Smooth muscle cell (in vitro differentiated cells): Measurements from ENCODE around the gene KCNIP4. TPM values are rescaled to one million over a fixed set of nuclear protein-coding genes. Genes with fewer than 3 reads are reported as not detected.

Source experiments
- DNase-seq: peaks from one replicate; lab custom pipeline; 2025; ENCODE audit not compliant: unreplicated experiment; lab: John Stamatoyannopoulos, UW
- H2AFZ ChIP-seq: fragments of 200-600 bp; sonication (generic); 2 replicates; pipeline ENCODE4 v1.6.0; 2016; ENCODE audit warnings: antibody characterized with exemption, low read depth, mild to moderate bottlenecking
- H3F3A ChIP-seq: fragments of 200-600 bp; sonication (generic); 2 replicates; pipeline ENCODE4 v1.6.0; 2017; ENCODE audit warnings: antibody characterized with exemption, low read depth
- H3K27ac ChIP-seq: fragments of 200-600 bp; sonication (generic); 2 replicates; pipeline ENCODE4 v1.5.1; 2016; ENCODE audit warnings: low read depth, mild to moderate bottlenecking
- H3K27me3 ChIP-seq: fragments of 200-600 bp; sonication (generic); 2 replicates; pipeline ENCODE4 v1.6.1; 2016; ENCODE audit warnings: low read depth, mild to moderate bottlenecking
- H3K36me3 ChIP-seq: fragments of 200-600 bp; sonication (generic); 2 replicates; pipeline ENCODE4 v1.5.1; 2016; ENCODE audit warnings: low read depth
- H3K4me1 ChIP-seq: fragments of 200-600 bp; sonication (generic); 2 replicates; pipeline ENCODE4 v1.5.1; 2016; ENCODE audit warnings: low read depth
- H3K4me2 ChIP-seq: fragments of 200-600 bp; sonication (generic); 2 replicates; pipeline ENCODE4 v1.6.0; 2016; ENCODE audit warnings: mild to moderate bottlenecking
- H3K4me3 ChIP-seq: fragments of 200-600 bp; sonication (generic); 2 replicates; pipeline ENCODE4 v1.5.1; 2016; ENCODE audit warnings: mild to moderate bottlenecking
- H3K79me2 ChIP-seq: fragments of 200-600 bp; sonication (generic); 2 replicates; pipeline ENCODE4 v1.6.0; 2016; ENCODE audit warnings: low read depth, mild to moderate bottlenecking
- H3K9ac ChIP-seq: fragments of 200-600 bp; sonication (generic); 2 replicates; pipeline ENCODE4 v1.6.0; 2016; ENCODE audit warnings: low read depth
- H3K9me3 ChIP-seq: fragments of 200-600 bp; sonication (generic); replicated peaks from 2 replicates; pipeline ENCODE4 v1.5.1; 2016; ENCODE audit warnings: low read depth
- H4K20me1 ChIP-seq: fragments of 200-600 bp; sonication (generic); 2 replicates; pipeline ENCODE4 v1.6.0; 2016; ENCODE audit warnings: low read depth
- WGBS: methylation state at CpG from one replicate; pipeline ENCODE4 v1.1.7; 2016; ENCODE audit warnings: low lambda C conversion rate; 5-methylcytosine and 5-hydroxymethylcytosine counted together
- polyA plus RNA-seq: library from polyadenylated mRNA; unstranded; fragments of >200 nt; fragmentation: Nextera tagmentation; extraction: Ambion mirVana; gene quantifications from 2 replicates; pipeline ENCODE4 v1.2.1, GENCODE V29; 2016
- total RNA-seq: library from RNA; depleted of rRNA; stranded (reverse); fragments of >200 nt; gene quantifications from 2 replicates; pipeline ENCODE4 v1.2.3, GENCODE V29; 2014
- TF ChIP-seq, protein P1 (sequence below): fragments of 200-600 bp; sonication (generic); IDR thresholded peaks from 2 replicates; pipeline ENCODE4 v1.5.1; 2017; ENCODE audit warnings: borderline replicate concordance, mild to moderate bottlenecking, antibody characterized with exemption; ENCODE audit not compliant: insufficient read depth, poor library complexity, severe bottlenecking

KCNIP4 gene
- total and polyA plus RNA-seq, 2 experiments from 2014 or later, result 0.07 TPM; not detected in 1

GRCh38 chr4:21835712-21836111, 112.9 kb downstream of the KCNIP4 start:
- TF ChIP-seq, protein P1, sequence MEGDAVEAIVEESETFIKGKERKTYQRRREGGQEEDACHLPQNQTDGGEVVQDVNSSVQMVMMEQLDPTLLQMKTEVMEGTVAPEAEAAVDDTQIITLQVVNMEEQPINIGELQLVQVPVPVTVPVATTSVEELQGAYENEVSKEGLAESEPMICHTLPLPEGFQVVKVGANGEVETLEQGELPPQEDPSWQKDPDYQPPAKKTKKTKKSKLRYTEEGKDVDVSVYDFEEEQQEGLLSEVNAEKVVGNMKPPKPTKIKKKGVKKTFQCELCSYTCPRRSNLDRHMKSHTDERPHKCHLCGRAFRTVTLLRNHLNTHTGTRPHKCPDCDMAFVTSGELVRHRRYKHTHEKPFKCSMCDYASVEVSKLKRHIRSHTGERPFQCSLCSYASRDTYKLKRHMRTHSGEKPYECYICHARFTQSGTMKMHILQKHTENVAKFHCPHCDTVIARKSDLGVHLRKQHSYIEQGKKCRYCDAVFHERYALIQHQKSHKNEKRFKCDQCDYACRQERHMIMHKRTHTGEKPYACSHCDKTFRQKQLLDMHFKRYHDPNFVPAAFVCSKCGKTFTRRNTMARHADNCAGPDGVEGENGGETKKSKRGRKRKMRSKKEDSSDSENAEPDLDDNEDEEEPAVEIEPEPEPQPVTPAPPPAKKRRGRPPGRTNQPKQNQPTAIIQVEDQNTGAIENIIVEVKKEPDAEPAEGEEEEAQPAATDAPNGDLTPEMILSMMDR, result no peak
- Histone ChIP-seq H3K4me1 (no peaks in the 10 kb centered on the region), H3K9me3 (no peaks in the 10 kb centered on the region), H2AFZ (no peak overlapping the region), H3K4me3 (no peak overlapping the region), H3F3A (no peaks in the 10 kb centered on the region), H3K27ac (no peak overlapping the region), H3K9ac (no peak overlapping the region), H3K4me2 (no peak overlapping the region), H4K20me1 (no peaks in the 10 kb centered on the region), H3K27me3 (no peaks in the 10 kb centered on the region), H3K79me2 (no peaks in the 10 kb centered on the region), H3K36me3 (no peaks in the 10 kb centered on the region)
- no peak for DNase-seq

DNA sequence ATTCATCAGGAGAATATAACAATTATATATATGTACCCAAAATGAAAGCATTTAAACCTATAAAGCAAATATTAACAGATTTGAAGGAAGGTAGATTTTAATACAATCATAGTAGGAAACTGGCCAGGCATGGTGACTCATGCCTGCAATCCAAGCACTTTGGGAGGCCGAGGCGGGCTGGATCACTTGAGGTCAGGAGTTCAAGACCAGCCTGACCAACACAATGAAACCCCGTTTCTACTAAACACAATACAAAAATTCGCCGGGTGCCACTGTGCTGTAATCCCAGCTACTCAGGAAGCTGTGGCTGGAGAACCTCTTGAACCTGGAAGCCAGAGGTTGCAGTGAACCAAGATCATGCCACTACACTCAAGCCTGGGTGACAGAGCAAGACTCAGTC, 118.3 kb downstream of the KCNIP4 start:
- Histone ChIP-seq H3K36me3 (no peaks in the 10 kb centered on the region), H3K9ac (no peak overlapping the region), H3K4me3 (no peak overlapping the region), H3K9me3 (no peaks in the 10 kb centered on the region), H3K4me1 (no peaks in the 10 kb centered on the region), H3K27me3 (no peaks in the 10 kb centered on the region), H3K4me2 (no peak overlapping the region), H3F3A (no peaks in the 10 kb centered on the region), H3K27ac (no peak overlapping the region), H2AFZ (no peak overlapping the region), H3K79me2 (no peaks in the 10 kb centered on the region), H4K20me1 (no peaks in the 10 kb centered on the region)
- TF ChIP-seq, protein P1, result no peak
- DNase-seq, result no peak
- WGBS, result 91% methylated on average over 5 of the region's 5 CpGs

DNA sequence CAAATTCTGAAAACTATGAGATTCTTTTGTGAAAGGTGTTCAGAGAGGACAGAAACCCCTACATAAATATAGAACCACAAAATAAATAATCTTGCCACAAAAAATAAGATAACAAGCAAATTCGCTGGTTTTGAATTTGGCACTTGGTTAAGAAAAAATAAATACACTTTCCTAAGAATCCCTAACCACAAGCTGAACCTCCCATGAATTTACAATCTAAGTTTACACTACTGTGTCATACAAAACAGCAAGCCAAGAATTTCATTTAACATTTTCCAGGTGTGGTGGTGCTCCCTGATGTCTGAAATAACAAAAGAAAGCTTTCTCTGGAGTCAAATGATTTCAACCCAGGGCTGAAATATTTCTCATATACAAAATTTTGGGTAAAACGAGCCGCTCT, 121.0 kb downstream of the KCNIP4 start:
- H3F3A ChIP-seq, result no peaks in the 10 kb centered on the region
- no peak overlapping the region for H3K9ac ChIP-seq
- no peaks in the 10 kb centered on the region for H3K9me3 ChIP-seq
- H3K79me2 ChIP-seq, result no peaks in the 10 kb centered on the region
- DNase-seq, result no peak
- no peaks in the 10 kb centered on the region for H3K27me3 ChIP-seq
- H3K36me3 ChIP-seq, result no peaks in the 10 kb centered on the region
- H3K4me2 ChIP-seq, result no peak overlapping the region
- TF ChIP-seq, protein P1, result no peak
- no peak overlapping the region for H2AFZ ChIP-seq
- 82% methylated on average over 3 of the region's 3 CpGs for WGBS
- H3K4me1 ChIP-seq, result no peaks in the 10 kb centered on the region
- H3K27ac ChIP-seq, result no peak overlapping the region
- no peaks in the 10 kb centered on the region for H4K20me1 ChIP-seq
- H3K4me3 ChIP-seq, result no peak overlapping the region

DNA sequence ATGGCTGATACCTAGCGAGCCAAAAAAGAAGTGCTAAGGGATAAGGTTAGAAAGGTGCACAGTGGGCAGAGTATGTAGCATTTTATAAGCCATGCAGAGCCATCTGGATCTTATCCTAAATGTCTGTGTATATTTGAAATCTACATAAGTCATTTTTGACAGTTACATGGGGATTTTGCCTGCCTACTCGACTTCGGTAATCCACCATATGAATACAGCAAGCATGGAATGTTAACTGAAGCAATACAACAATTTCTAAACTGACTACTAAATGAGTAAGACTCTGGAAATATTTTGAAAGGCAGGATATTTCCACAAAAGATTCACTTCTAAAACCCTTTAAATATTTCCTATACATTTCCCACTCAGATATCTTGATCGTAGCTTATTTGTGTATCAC, 122.5 kb downstream of the KCNIP4 start:
- H3K4me1 ChIP-seq, result no peaks in the 10 kb centered on the region
- no peak overlapping the region for H3K9ac ChIP-seq
- no peaks in the 10 kb centered on the region for H3K27me3 ChIP-seq
- no peak overlapping the region for H3K27ac ChIP-seq
- H3K4me2 ChIP-seq, result no peak overlapping the region
- H2AFZ ChIP-seq, result no peak overlapping the region
- H3K9me3 ChIP-seq, result no peaks in the 10 kb centered on the region
- no peaks in the 10 kb centered on the region for H3F3A ChIP-seq
- no peak overlapping the region for H3K4me3 ChIP-seq
- no peaks in the 10 kb centered on the region for H3K36me3 ChIP-seq
- DNase-seq, result no peak
- 86% methylated on average over 4 of the region's 4 CpGs for WGBS
- no peaks in the 10 kb centered on the region for H4K20me1 ChIP-seq
- TF ChIP-seq, protein P1, result no peak
- H3K79me2 ChIP-seq, result no peaks in the 10 kb centered on the region
